NCI-H1105 (cell line): Measurements from ENCODE around the gene SORCS2.

Experiments
- DNase-seq: peaks from one replicate; lab custom pipeline; 2025; lab: John Stamatoyannopoulos, UW

The SORCS2 gene

GRCh38 chr4:7415927-7416686, 223.8 kb downstream of the SORCS2 start:
- DNase-seq, result no peak

GRCh38 chr4:7416745-7417432, 224.6 kb downstream of the SORCS2 start:
- DNase-seq, result no peak

GRCh38 chr4:7417639-7418038, 225.3 kb downstream of the SORCS2 start:
- no peak for DNase-seq

- DNase-seq, result no peak
Measured at GRCh38 chr4:7418131-7418943, 226.0 kb downstream of the SORCS2 start.

GRCh38 chr4:7419961-7420660, 227.8 kb downstream of the SORCS2 start:
- no peak for DNase-seq

- no peak for DNase-seq
Measured at GRCh38 chr4:7420661-7421040, 228.3 kb downstream of the SORCS2 start.

GRCh38 chr4:7421356-7422150, 229.2 kb downstream of the SORCS2 start:
- no peak for DNase-seq

- DNase-seq, result no peak
Measured at GRCh38 chr4:7422151-7422897, 230.0 kb downstream of the SORCS2 start.

GRCh38 chr4:7422898-7423180, 230.5 kb downstream of the SORCS2 start:
- DNase-seq, result no peak

GRCh38 chr4:7423391-7423790, 231.1 kb downstream of the SORCS2 start:
- DNase-seq, result no peak

- no peak for DNase-seq
Measured at GRCh38 chr4:7423801-7424552, 231.6 kb downstream of the SORCS2 start.

- DNase-seq, result no peak
Measured at GRCh38 chr4:7424553-7425111, 232.3 kb downstream of the SORCS2 start.

- no peak for DNase-seq
Measured at GRCh38 chr4:7425124-7425523, 232.8 kb downstream of the SORCS2 start.

- DNase-seq, result no peak
Measured at GRCh38 chr4:7425591-7426468, 233.5 kb downstream of the SORCS2 start.

- DNase-seq, result no peak
Measured at GRCh38 chr4:7426525-7427171, 234.3 kb downstream of the SORCS2 start.

GRCh38 chr4:7427361-7427760, 235.0 kb downstream of the SORCS2 start:
- no peak for DNase-seq

GRCh38 chr4:7427831-7428260, 235.5 kb downstream of the SORCS2 start:
- DNase-seq, result no peak
